Measurements from ENCODE around the gene IMPDH2.
"Not testable (repeated sequence)": the region's sequence is repeated elsewhere in the genome, so short reads cannot be mapped to it uniquely, and the experiment has no call there.

Gene IMPDH2

GRCh38 chr3:49021213-49021812, 7.9 kb downstream of the IMPDH2 start:
- DNase-seq: peak; percentile 96 to 97

- DNase-seq: peak; percentile 61 to 62
Observed at GRCh38 chr3:49020330-49021212, 8.6 kb downstream of the IMPDH2 start.

- peak; percentile 41 to 61 for DNase-seq
Observed at GRCh38 chr3:49019941-49020329, 9.3 kb downstream of the IMPDH2 start.

GRCh38 chr3:49018707-49019006, 10.5 kb downstream of the IMPDH2 start:
- DNase-seq: peak; percentile 68 to 77

- DNase-seq: peak; percentile 78 to 82
Observed at GRCh38 chr3:49017971-49018706, 11.1 kb downstream of the IMPDH2 start, which contains the start of gene DALRD3. Gene DALRD3, minus strand, starts transcription at chr3:49018580. Its CDS starts 16 bp downstream, at chr3:49018564.

- DNase-seq: peak; percentile 53 to 55
Observed at GRCh38 chr3:49017229-49017970, 11.8 kb downstream of the IMPDH2 start.

GRCh38 chr3:49016414-49017228, 12.6 kb downstream of the IMPDH2 start:
- DNase-seq: no peak

GRCh38 chr3:49015765-49016164, 13.4 kb downstream of the IMPDH2 start:
- DNase-seq: no peak

GRCh38 chr3:49015072-49015471, 14.1 kb downstream of the IMPDH2 start:
- no peak for DNase-seq

- DNase-seq: peak; percentile 38 to 45
Observed at GRCh38 chr3:49013738-49014660, 15.2 kb downstream of the IMPDH2 start.

GRCh38 chr3:49013113-49013737, 16.0 kb downstream of the IMPDH2 start:
- no peak for DNase-seq

GRCh38 chr3:49012441-49013017, 16.7 kb downstream of the IMPDH2 start:
- no peak for DNase-seq

GRCh38 chr3:49009396-49009795, 19.8 kb downstream of the IMPDH2 start:
- DNase-seq: no peak

- not testable (repeated sequence) for DNase-seq
Observed at GRCh38 chr3:49008627-49009026, 20.6 kb downstream of the IMPDH2 start.

- DNase-seq: peak; percentile 72 to 78
Observed at GRCh38 chr3:49007771-49008528, 21.2 kb downstream of the IMPDH2 start.

- DNase-seq: peak; percentile 96 to 97
Observed at GRCh38 chr3:49007068-49007770, 22.0 kb downstream of the IMPDH2 start, which contains the start of gene WDR6. Gene WDR6, plus strand, starts transcription at chr3:49007391. Its CDS starts 41 bp downstream, at chr3:49007432.

GRCh38 chr3:49006408-49007067, 22.7 kb downstream of the IMPDH2 start:
- DNase-seq: no peak

GRCh38 chr3:49005998-49006397, 23.2 kb downstream of the IMPDH2 start:
- no peak for DNase-seq

All from Kasumi-1 (cell line).